Mammary epithelial cell (primary cell): ENCODE measurements around the gene HNF1B.

Experiments used
- EZH2 ChIP-seq: IDR thresholded peaks from 2 replicates; pipeline ENCODE4 v1.6.1; 2012; ENCODE audit warnings: low read length, inconsistent platforms, borderline replicate concordance
- TF ChIP-seq, protein P1 (sequence below), 2 donors: IDR thresholded peaks in 1 of 2; conservative IDR thresholded peaks in 1 of 2; 2 replicates each; pipeline ENCODE4 v1.5.1; 2011 to 2012; ENCODE audit warnings: inconsistent platforms in 2 of 2, low read length in 2 of 2, mild to moderate bottlenecking in 2 of 2, control low read depth in 1 of 2, low read depth in 1 of 2; ENCODE audit not compliant: insufficient read depth in 1 of 2; ENCODE audit errors: extremely low read depth in 1 of 2

DNA sequence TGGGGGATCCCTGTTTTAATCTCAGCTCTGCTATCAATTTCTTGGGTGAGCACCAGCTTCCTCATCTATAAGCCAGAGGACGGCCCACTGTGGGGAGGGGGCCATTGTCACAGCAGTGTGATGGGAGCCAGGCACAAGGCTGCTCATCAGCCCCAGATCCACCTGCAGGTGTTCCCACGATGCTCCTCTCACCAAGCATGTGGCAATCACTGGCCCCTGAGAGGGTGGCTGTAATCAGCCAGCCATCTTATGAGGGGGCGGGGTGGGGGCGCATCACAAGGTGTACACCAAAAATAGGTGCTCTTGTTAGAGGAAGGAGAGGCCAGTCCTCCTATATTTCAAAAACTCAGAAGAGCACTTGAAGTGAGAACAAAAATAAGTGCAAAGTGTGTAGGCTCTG is 31.2 kb downstream of the HNF1B start:
- TF ChIP-seq, protein P1, sequence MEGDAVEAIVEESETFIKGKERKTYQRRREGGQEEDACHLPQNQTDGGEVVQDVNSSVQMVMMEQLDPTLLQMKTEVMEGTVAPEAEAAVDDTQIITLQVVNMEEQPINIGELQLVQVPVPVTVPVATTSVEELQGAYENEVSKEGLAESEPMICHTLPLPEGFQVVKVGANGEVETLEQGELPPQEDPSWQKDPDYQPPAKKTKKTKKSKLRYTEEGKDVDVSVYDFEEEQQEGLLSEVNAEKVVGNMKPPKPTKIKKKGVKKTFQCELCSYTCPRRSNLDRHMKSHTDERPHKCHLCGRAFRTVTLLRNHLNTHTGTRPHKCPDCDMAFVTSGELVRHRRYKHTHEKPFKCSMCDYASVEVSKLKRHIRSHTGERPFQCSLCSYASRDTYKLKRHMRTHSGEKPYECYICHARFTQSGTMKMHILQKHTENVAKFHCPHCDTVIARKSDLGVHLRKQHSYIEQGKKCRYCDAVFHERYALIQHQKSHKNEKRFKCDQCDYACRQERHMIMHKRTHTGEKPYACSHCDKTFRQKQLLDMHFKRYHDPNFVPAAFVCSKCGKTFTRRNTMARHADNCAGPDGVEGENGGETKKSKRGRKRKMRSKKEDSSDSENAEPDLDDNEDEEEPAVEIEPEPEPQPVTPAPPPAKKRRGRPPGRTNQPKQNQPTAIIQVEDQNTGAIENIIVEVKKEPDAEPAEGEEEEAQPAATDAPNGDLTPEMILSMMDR (conservative IDR thresholded peaks at IDR 0.05 in 1 of 2, IDR thresholded peaks at IDR 0.05 in 1 of 2; ENCODE audit: extremely low read depth in 1 of 2, insufficient read depth in 1 of 2, low read depth in 1 of 2, low read length in 2 of 2), result no peak
- no peak for TF ChIP-seq EZH2
